GOT3 (cell line): ENCODE results near the gene RASSF8.

ENCODE experiments used
- DNase-seq: peaks from one replicate; lab custom pipeline; 2025; ENCODE audit warnings: mixed read lengths; lab: John Stamatoyannopoulos, UW

RASSF8 gene

GRCh38 chr12:26109343-26109881, 150.9 kb downstream of the RASSF8 start:
- no peak for DNase-seq

DNA sequence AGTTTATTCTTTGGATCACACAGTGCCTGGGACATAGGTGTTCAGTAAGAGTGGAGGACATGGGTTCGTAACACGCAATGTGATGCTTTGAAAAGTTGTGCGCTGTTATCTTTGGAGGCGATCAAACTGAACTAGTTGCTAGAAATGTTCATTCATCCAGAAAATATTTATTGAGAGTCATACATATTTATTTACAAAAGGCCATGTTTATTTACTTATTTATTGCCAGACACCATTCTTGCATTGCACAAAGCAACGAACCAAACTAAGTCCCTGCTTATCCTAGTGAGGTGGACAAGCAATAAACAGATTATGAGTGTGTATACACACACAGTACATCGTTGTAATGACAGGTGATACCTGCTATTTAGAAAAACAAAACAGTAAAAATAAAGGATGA, 153.8 kb downstream of the RASSF8 start:
- no peak for DNase-seq

GRCh38 chr12:26112703-26113147, 154.2 kb downstream of the RASSF8 start:
- DNase-seq, result no peak

DNA sequence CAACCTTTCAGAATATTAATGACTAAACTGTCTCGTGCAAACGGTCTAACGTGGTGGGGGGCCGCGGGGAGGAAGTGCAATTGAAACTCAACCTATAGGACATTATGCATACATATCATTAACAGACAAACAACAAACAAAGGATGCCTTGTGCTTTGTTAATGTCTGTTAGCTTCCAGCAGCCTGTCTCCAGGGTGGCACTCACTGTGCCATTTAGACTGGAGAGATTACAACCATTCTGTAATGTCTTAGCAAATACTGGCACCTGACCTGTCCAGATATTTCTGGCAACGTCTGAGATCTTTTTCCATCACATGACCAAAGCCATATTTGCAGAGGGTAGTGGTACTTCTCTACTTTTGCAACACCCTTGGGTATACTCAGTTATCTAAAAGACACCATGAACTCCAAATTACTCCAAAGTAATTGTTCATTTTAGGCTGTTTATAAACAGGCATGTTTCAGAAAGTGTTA, 154.7 kb downstream of the RASSF8 start:
- no peak for DNase-seq

GRCh38 chr12:26113853-26114719, 155.6 kb downstream of the RASSF8 start:
- peak; percentile 53 for DNase-seq

DNA sequence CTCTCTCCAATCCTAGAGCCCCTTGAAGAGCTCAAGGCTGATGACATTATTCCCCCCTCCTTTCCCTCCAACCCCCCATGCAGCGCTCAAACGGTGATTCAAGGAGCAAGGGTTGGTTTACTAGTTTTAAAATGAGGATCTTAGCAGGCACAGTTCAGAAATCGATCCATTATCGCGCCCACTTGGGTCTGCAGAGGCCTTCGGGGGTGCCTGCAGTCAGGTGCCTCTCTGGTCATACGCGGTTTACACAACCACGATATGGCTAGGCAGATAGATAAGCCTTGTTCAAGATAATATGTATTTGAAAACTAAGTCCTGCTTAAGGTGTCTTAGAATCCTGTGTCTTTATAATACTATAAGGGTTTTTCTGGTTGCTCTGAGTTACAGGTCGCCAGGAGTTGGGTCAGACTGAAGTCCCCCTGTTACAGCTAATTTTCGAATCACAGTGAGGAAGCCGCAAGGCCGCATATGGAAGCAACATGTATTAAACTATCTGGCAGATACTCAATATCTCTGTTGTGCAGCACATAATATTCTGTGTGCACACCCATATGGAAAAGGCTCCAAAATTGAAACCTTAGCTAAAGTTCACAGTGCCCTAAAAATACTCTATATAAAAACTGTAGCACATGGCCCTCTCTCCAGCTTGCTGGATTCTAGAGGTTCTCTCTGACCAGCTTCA, 156.4 kb downstream of the RASSF8 start:
- no peak for DNase-seq

GRCh38 chr12:26116829-26117715, 158.6 kb downstream of the RASSF8 start:
- DNase-seq, result no peak

DNA sequence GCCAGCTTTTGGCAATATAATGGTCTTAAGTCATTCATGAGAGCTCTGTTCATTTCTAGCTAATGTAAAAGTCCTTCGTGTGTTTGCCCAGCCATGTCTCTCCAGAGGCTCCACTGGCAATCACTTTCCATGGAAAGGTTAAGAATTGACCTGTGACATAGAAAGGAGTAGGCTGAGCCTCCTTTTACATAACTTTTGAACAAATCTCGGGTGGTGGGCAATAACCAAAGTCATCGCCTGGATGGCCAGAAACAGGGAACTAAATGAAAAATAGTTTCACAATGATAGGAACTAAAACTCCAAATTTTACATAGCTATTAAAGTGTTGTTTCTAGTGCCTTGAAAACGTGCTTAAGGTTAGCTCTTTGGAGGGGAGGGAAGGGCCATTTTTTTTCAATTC, 159.8 kb downstream of the RASSF8 start:
- no peak for DNase-seq

- no peak for DNase-seq
Observed at GRCh38 chr12:26119391-26119989, 161.0 kb downstream of the RASSF8 start.

DNA sequence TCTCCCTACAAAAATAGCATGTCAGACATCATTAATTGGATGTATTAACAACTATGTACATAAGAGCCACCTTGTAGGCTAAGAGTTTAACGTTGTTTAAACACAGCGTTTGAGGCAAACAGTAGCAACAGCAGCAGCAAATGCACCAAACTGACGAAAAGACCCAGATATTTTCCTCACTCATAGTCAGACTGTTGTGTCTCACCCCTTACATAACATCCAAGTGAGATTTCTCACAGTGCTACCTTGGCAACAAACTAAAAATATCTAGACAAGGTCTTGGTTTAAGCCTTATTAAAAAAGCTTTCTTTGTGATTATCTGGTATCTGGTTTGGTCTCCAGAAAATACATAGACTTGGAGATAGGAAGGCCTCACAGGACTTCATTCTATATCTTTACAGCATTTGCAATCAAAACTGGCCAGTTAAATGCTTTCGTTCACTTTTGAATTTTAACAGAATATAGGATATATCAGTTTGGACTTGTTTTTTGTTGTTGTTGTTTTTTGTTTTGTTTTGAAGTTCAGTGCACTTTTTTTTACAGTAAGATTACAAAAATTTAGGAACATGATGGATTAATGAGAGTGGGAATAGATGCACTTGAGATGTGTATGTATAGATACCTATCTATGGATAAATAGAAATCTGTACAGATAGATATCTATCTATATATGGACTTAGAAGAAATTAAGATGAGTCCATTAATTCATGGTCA, 162.2 kb downstream of the RASSF8 start:
- DNase-seq, result no peak

DNA sequence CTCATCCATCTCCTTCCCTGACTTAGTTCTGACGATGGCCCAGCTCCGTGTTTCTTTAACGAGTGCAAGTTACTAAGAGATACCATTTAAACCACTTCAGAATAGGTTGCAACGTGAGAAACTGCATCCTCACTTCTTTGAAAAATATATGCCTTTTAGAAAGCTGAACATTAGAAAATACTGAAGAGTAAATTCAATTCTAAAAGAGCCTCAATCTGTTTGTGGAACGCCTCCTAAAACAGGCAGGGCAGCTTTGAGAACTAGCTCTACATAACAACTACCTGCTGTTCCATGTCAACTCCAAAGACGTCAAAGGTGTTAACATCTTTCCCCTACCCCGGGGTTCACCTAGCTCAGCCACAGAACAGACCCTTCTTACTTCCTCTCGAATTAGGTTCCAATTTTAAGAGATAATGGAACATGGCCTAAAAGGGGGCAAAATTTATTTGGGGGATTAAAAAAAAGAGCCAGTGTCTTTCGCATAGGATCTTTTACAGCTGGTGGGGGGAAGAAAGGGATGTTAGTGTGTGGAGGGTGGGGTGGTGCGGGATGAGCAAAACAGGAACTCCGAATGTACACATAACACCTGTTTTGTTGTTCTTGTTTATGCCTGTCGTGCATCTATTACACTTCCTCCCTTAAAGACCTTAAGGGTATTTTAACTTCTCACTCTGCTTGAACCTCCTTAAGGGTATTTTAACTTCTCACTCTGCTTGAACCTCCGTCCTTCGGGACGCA, 163.0 kb downstream of the RASSF8 start:
- DNase-seq, result no peak

- no peak for DNase-seq
Observed at GRCh38 chr12:26122061-26122680, 163.7 kb downstream of the RASSF8 start.

- DNase-seq, result no peak
Observed at GRCh38 chr12:26122681-26123481, 164.4 kb downstream of the RASSF8 start.

DNA sequence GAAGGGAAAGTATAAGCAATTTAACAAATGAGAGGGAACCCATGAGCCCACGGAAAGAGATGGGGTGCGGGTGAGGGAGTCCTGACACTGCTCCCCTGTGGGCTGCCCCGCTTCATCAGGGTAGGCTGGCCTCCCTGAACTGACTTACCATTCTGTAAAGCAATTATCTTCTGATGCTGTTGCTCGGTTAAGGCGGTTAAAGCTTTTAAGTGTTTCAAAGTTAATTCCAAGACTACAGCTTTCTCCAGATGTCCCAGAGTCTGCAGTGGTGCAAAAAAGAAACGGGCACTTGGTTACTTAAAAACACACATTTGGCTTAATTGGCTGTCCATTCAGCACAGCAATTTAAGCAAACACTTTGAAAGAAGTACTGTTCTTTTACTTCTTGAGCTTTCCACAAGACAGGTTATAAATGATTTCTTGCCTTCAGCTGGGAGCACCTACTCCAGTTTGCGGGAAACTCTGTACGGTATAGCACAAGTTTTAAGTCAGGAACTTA, 165.0 kb downstream of the RASSF8 start:
- DNase-seq, result no peak

DNA sequence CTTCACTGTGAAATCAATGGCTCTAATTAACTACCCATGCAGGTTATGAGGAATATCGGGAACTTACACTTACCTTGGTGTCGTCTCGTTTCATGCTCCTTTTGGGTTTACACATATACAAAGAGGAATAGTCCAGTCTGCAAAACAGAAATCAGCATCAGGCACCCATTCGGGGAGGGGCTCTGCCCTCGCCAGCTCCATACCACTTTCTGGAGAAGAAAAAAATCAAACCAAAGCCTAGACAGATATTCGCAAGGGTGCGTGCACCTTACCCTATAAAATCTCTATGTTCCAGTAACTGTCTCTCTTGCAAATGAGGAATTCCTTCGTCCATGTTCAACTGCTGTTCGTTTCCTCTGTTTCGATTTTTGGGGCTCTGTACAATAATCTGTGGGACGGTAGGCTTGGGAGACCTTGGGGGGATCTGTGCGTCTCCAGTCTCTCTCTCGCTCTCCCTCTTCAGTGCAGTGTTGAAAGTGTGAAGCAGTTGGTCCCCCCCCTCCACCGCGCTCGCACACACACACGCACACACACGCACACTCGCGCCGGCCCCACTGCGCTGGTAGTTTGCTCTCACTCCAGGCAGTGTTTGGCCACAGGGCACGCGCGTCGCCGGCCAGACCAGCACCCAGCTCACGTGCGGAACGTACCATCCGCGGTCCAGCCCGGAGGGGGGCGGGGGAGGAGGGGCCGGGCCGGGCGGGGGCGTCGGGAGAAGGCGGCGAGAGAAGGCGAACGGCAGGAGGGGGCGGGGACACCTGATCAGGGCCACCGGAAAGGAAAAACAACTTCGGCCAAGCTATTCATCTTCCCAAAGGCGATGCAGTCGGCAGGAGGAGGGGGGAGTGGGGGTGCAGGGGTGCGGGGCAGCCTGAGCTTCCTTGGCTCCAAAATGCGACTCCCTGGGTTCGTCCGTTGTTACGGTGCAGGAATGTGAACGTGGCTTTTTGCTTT, 166.2 kb downstream of the RASSF8 start, which contains the start of gene BHLHE41:
Gene BHLHE41, minus strand, starts transcription at position 592 of the 954 bp plus-strand sequence. Its CDS starts 258 bp downstream, at position 334.
- no peak for DNase-seq

DNA sequence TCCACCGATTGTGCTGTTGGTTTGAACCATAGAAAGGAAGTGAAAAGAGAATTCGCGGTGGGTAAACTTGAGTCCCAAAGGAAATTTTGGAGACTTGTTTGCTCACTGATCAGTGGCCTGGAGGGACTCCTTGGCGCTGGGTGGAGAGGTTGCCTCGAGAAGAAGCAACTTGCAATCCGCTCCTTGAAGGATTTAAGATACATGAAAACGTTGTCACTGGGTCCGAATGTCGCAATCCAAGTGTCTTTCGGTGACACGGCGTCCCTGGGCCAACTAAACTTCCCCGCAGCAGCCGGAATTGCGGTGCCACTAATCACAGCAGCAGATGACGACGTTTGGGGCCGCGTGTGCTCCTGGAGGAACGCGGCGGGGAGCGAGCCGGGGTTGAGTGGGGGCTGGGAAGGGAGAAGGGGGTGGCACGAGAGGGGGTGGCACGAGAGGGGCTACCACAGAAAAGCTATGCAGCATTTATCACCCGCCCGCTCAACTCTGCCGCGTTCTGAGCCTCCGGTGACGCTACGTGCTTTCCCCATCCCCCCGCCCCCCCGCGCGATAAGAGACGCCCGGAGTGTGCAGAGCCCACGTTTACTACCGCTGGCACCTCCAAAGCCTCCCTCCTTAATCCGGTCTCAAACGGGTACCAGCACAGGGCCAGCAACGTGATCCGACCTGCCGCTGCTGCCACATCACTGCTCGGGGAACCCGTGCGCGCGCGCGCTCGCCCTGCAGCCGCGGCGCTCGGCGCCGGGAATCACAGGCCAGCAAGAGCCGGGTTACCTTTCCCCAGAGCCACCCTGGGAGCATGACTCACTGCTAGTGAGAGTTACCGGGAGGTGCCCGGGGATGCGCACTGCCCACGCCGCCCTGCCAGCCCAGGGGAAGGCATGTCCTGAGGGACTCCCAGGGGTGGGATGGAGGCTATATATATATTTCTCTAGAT, 167.2 kb downstream of the RASSF8 start:
- peak; percentile 33 for DNase-seq
